Measurements from ENCODE around the gene IL15RA.
A peak's percentile ranks its signal among the peaks of the same experiment; 100 is the strongest.

Gene IL15RA

GRCh38 chr10:5977471-5978229 lies at the start of gene IL15RA:
TSS of gene IL15RA (minus strand) at chr10:5977543. CDS start at chr10:5977492, 51 bp downstream.
- peak within 1 kb of the TSS; percentile 95 for H3K9ac ChIP-seq
- peak within 1 kb of the TSS; percentile 92 for H3K27ac ChIP-seq
- no peaks in the 10 kb centered on the region for H4K20me1 ChIP-seq (ENCODE audit: insufficient read depth)
- peak within 1 kb of the TSS; percentile 92 for H2AFZ ChIP-seq (ENCODE audit: low read depth)
- peaks cover 35% of the 10 kb centered on the region for H3K79me2 ChIP-seq (ENCODE audit: insufficient read depth, low read depth)
- no peaks in the 10 kb centered on the region for H3K27me3 ChIP-seq (ENCODE audit: insufficient read depth, low read depth)
- TF ChIP-seq CTCF (conservative IDR thresholded peaks at IDR 0.05; ENCODE audit: low read depth, low read length): no peak
- H3K4me1 ChIP-seq (ENCODE audit: low read depth, poor library complexity, severe bottlenecking): peaks cover 33% of the 10 kb centered on the region
- H3K36me3 ChIP-seq (ENCODE audit: insufficient read depth): no peaks in the 10 kb centered on the region
- H3K4me2 ChIP-seq: peak within 1 kb of the TSS; percentile 93
- H3K4me3 ChIP-seq (IDR thresholded peaks at IDR 0.05; ENCODE audit: insufficient read depth, low read depth, low read length): no peak within 1 kb of the TSS

GRCh38 chr10:6025683-6026255 lies 48.4 kb upstream of the IL15RA start:
- H3K4me2 ChIP-seq: no peak overlapping the region
- H3K79me2 ChIP-seq (ENCODE audit: insufficient read depth, low read depth): no peaks in the 10 kb centered on the region
- H2AFZ ChIP-seq (ENCODE audit: low read depth): no peak overlapping the region
- no peaks in the 10 kb centered on the region for H4K20me1 ChIP-seq (ENCODE audit: insufficient read depth)
- H3K27ac ChIP-seq: no peak overlapping the region
- H3K36me3 ChIP-seq (ENCODE audit: insufficient read depth): no peaks in the 10 kb centered on the region
- H3K4me1 ChIP-seq (ENCODE audit: low read depth, poor library complexity, severe bottlenecking): no peaks in the 10 kb centered on the region
- H3K4me3 ChIP-seq (IDR thresholded peaks at IDR 0.05; ENCODE audit: insufficient read depth, low read depth, low read length): no peak overlapping the region
- no peak overlapping the region for H3K9ac ChIP-seq
- TF ChIP-seq CTCF (conservative IDR thresholded peaks at IDR 0.05; ENCODE audit: low read depth, low read length): no peak
- H3K27me3 ChIP-seq (ENCODE audit: insufficient read depth, low read depth): no peaks in the 10 kb centered on the region

- no peaks in the 10 kb centered on the region for H3K79me2 ChIP-seq (ENCODE audit: insufficient read depth, low read depth)
- no peaks in the 10 kb centered on the region for H3K36me3 ChIP-seq (ENCODE audit: insufficient read depth)
- no peak for TF ChIP-seq CTCF (conservative IDR thresholded peaks at IDR 0.05; ENCODE audit: low read depth, low read length)
Observed at GRCh38 chr10:6024334-6024682, 47.0 kb upstream of the IL15RA start.

GRCh38 chr10:6023661-6024333 lies 46.5 kb upstream of the IL15RA start:
- no peak overlapping the region for H3K4me2 ChIP-seq
- no peaks in the 10 kb centered on the region for H3K79me2 ChIP-seq (ENCODE audit: insufficient read depth, low read depth)
- no peaks in the 10 kb centered on the region for H3K36me3 ChIP-seq (ENCODE audit: insufficient read depth)
- no peaks in the 10 kb centered on the region for H3K4me1 ChIP-seq (ENCODE audit: low read depth, poor library complexity, severe bottlenecking)
- no peak for TF ChIP-seq CTCF (conservative IDR thresholded peaks at IDR 0.05; ENCODE audit: low read depth, low read length)
- H3K9ac ChIP-seq: no peak overlapping the region
- no peak overlapping the region for H3K27ac ChIP-seq
- H2AFZ ChIP-seq (ENCODE audit: low read depth): no peak overlapping the region
- no peaks in the 10 kb centered on the region for H3K27me3 ChIP-seq (ENCODE audit: insufficient read depth, low read depth)
- no peak overlapping the region for H3K4me3 ChIP-seq (IDR thresholded peaks at IDR 0.05; ENCODE audit: insufficient read depth, low read depth, low read length)
- no peaks in the 10 kb centered on the region for H4K20me1 ChIP-seq (ENCODE audit: insufficient read depth)

More at GRCh38 chr10:6024334-6024682, 47.0 kb upstream of the IL15RA start:
- no peak overlapping the region for H3K4me3 ChIP-seq (IDR thresholded peaks at IDR 0.05; ENCODE audit: insufficient read depth, low read depth, low read length)
- no peak overlapping the region for H3K9ac ChIP-seq
- H2AFZ ChIP-seq (ENCODE audit: low read depth): no peak overlapping the region
- no peaks in the 10 kb centered on the region for H3K4me1 ChIP-seq (ENCODE audit: low read depth, poor library complexity, severe bottlenecking)
- H3K4me2 ChIP-seq: no peak overlapping the region
- no peaks in the 10 kb centered on the region for H4K20me1 ChIP-seq (ENCODE audit: insufficient read depth)
- H3K27me3 ChIP-seq (ENCODE audit: insufficient read depth, low read depth): no peaks in the 10 kb centered on the region
- no peak overlapping the region for H3K27ac ChIP-seq

All from KMS-11 (cell line).